GM12891 (cell line): Measurements from ENCODE around the gene ALDH1L2.

ENCODE experiments used
- PAX5 ChIP-seq: IDR thresholded peaks from 2 replicates; pipeline ENCODE4 v1.6.1; 2011; ENCODE audit warnings: low read length, moderate library complexity, mild to moderate bottlenecking; ENCODE audit not compliant: insufficient read depth, severe bottlenecking
- POLR2A ChIP-seq: IDR thresholded peaks from 2 replicates; pipeline ENCODE4 v1.6.1; 2011; ENCODE audit warnings: low read depth, low read length, control low read depth
- POLR2AphosphoS5 ChIP-seq: IDR thresholded peaks from 2 replicates; pipeline ENCODE4 v1.6.1; 2011; ENCODE audit warnings: low read depth, low read length, control low read depth
- SPI1 ChIP-seq: IDR thresholded peaks from 2 replicates; pipeline ENCODE4 v1.6.1; 2011; ENCODE audit warnings: low read depth, low read length, control low read depth
- TAF1 ChIP-seq: IDR thresholded peaks from 2 replicates; pipeline ENCODE4 v1.6.1; 2011; ENCODE audit warnings: low read depth, low read length, control low read depth

GRCh38 chr12:105064564-105065178 lies 19.6 kb downstream of the ALDH1L2 start:
- TF ChIP-seq POLR2A = no peak
- TF ChIP-seq TAF1 = no peak
- TF ChIP-seq PAX5 = no peak
- no peak for TF ChIP-seq POLR2AphosphoS5
- TF ChIP-seq SPI1 = no peak
